ENCODE data around the gene LHX5.
A peak's percentile ranks its signal among the peaks of the same experiment; 100 is the strongest.

The LHX5 gene

DNA sequence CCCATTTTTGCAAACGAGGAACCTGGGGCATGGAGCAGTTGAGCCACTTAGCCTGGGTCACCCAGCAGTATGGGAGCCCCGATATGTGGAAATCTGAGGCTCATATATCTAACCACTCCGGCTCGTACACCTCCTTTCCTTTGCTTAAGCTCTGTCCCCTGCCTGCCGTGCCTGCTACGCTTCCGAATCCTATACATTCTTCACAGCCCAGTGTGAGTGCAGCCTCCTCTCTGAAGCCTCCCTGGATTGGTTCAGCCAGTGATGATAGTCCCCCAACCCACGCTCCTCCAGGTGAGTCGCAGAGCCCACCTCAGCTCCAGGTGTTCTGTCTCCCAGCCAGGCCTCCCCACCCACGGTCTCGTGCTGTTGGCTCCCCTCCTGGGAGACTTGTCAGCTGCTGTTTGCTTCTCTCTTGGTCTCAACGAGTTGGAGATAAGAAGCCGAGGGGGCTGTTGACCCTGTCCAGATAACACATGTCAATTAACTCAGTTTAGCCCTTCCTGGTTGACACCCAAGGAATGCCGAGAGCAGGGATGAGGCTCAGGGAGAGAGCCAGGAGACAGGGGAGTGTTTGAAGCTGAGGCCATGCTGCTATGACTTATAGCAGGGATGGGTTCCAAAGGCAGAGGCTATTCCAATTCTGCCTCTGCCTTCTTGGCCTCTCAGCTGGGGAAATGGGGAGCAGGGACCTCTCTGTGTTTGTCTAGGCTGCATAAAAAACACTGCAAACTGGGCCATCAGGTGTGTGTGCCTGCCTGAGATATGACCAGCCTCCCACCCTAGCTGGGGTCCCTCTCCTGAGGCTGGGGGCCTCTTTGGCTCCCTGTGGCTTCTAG is 30.5 kb downstream of the LHX5 start:
- no peak overlapping the region for H3K4me3 ChIP-seq (replicated peaks in 1 of 2; ENCODE audit: low read depth in 2 of 2, low read length in 2 of 2)
- DNase-seq (ENCODE audit: low read depth in 2 of 2): no peak
- TF ChIP-seq, protein P1, sequence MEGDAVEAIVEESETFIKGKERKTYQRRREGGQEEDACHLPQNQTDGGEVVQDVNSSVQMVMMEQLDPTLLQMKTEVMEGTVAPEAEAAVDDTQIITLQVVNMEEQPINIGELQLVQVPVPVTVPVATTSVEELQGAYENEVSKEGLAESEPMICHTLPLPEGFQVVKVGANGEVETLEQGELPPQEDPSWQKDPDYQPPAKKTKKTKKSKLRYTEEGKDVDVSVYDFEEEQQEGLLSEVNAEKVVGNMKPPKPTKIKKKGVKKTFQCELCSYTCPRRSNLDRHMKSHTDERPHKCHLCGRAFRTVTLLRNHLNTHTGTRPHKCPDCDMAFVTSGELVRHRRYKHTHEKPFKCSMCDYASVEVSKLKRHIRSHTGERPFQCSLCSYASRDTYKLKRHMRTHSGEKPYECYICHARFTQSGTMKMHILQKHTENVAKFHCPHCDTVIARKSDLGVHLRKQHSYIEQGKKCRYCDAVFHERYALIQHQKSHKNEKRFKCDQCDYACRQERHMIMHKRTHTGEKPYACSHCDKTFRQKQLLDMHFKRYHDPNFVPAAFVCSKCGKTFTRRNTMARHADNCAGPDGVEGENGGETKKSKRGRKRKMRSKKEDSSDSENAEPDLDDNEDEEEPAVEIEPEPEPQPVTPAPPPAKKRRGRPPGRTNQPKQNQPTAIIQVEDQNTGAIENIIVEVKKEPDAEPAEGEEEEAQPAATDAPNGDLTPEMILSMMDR (IDR thresholded peaks at IDR 0.05; ENCODE audit: low read depth, low read length): no peak

DNA sequence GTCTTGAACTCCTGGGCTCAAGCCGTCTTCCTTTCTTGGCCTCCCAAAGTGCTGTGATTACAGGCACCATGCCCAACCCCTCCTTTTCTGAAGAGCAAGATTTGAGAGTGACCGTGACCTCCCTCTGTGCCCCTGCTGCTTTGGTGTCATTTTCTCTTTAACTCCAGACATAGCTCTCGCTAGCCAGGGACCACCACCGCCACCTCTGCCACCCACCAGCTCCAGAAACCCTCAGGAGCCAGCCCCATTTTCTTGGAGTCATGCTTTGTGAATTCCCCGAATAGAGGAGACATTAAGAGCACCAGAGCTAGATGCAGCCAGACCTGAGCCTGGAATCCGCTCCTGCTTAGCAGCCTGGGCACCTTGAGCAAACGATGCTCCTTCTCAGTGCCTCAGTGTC is 31.3 kb downstream of the LHX5 start:
- no peak overlapping the region for H3K4me3 ChIP-seq (replicated peaks in 1 of 2; ENCODE audit: low read depth in 2 of 2, low read length in 2 of 2)
- TF ChIP-seq, protein P1 (IDR thresholded peaks at IDR 0.05; ENCODE audit: low read depth, low read length): no peak
- DNase-seq (ENCODE audit: low read depth in 2 of 2): no peak

- TF ChIP-seq, protein P1 (IDR thresholded peaks at IDR 0.05; ENCODE audit: low read depth, low read length): peak; percentile 77
- DNase-seq (ENCODE audit: low read depth in 2 of 2): peak; percentile 43 to 56
- no peak overlapping the region for H3K4me3 ChIP-seq (replicated peaks in 1 of 2; ENCODE audit: low read depth in 2 of 2, low read length in 2 of 2)
These were observed 32.1 kb downstream of the LHX5 start for GRCh38 chr12:113439606-113440030.

- TF ChIP-seq, protein P1 (IDR thresholded peaks at IDR 0.05; ENCODE audit: low read depth, low read length): no peak
- no peak overlapping the region for H3K4me3 ChIP-seq (replicated peaks in 1 of 2; ENCODE audit: low read depth in 2 of 2, low read length in 2 of 2)
- no peak for DNase-seq (ENCODE audit: low read depth in 2 of 2)
These were observed 32.4 kb downstream of the LHX5 start for GRCh38 chr12:113439301-113439597.

DNA sequence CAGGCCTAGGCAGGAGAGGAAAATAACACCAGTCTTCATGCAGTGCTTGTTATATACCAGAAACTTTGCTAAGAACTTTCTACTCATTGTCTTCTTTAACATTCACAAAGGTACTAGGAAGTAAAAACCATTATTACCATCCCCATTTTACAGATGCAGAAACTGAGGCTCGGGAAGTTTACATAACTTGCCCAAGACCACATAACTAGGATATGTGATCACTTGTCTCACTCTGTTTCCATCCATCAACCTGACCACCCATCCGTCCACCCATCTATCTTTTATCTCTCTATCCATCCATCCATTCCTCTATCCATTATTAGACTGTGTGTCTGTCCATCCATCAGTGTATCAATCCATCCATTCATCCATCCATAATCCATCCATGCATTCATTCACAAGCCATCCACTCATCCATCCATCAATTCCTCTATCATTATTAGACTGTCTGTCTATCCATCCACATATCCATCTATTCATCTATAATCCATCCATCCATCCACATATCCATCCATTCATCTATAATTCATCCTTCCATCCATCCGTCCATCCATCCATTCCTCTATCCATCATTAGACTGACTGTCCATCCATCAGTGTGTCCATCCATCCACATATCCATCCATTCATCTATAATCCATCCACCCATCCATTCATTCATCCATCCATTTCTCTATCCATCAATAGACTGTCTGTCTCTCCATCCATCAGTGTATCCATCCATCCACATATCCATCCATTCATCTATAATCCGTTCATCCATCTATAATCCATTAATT is 33.0 kb downstream of the LHX5 start:
- DNase-seq (ENCODE audit: low read depth in 2 of 2): no peak
- TF ChIP-seq, protein P1 (IDR thresholded peaks at IDR 0.05; ENCODE audit: low read depth, low read length): no peak
- no peak overlapping the region for H3K4me3 ChIP-seq (replicated peaks in 1 of 2; ENCODE audit: low read depth in 2 of 2, low read length in 2 of 2)

DNA sequence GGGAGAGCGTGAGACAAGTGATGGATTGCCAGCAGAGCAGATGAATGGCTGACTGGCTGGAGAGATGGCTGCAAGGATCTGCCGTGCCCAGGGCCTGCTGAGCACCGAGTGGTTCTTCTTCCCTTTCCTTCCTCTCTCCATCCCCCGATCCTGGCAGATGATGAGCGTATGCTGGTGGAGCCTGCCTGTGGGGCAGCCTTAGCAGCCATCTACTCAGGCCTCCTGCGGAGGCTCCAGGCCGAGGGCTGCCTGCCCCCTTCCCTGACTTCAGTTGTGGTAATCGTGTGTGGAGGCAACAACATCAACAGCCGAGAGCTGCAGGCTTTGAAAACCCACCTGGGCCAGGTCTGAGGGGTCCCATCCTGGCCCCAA is 34.0 kb downstream of the LHX5 start:
- TF ChIP-seq, protein P1 (IDR thresholded peaks at IDR 0.05; ENCODE audit: low read depth, low read length): no peak
- no peak overlapping the region for H3K4me3 ChIP-seq (replicated peaks in 1 of 2; ENCODE audit: low read depth in 2 of 2, low read length in 2 of 2)
- DNase-seq (ENCODE audit: low read depth in 2 of 2): no peak

Data from cardiac fibroblast (primary cell).